GM12878 (cell line): ENCODE results near the gene TMBIM1. TPM values are rescaled to one million over a fixed set of nuclear protein-coding genes. Genes with fewer than 3 reads are reported as not detected.

Experiments used
- ATAC-seq: fragments of 200-7000 bp; cut with Tn5 transposase; 3 replicates; pipeline ENCODE4 v1.9.1; 2020; ENCODE audit warnings: mild to moderate bottlenecking, moderate library complexity
- BruUV-seq: library from RNA; stranded (reverse); fragments of 400-500 nt; replicated peaks from 2 replicates; lab custom pipeline; 2021; lab: Mats Ljungman, UMichigan
- CTCF ChIA-PET: fragments of 300-600 bp; sonication (Branson Sonifier 250); formaldehyde crosslinking; extraction: SDS; loops from one replicate; lab custom pipeline; 2021; ENCODE audit warnings: inconsistent platforms; lab: Yijun Ruan, JAX
- POLR2A ChIA-PET: fragments of 350-600 bp; formaldehyde crosslinking; extraction: SDS; loops from one replicate; lab custom pipeline; 2021; ENCODE audit warnings: inconsistent platforms; lab: Charles Lee
- RAD21 ChIA-PET: fragments of 300-600 bp; sonication (Branson Sonifier 250); formaldehyde crosslinking; loops from one replicate; lab custom pipeline; 2023; ENCODE audit warnings: antibody characterized with exemption; ENCODE audit not compliant: unreplicated experiment; lab: Charles Lee
- SMC1A ChIA-PET: fragments of 300-600 bp; sonication (Branson Sonifier 250); formaldehyde crosslinking; loops from one replicate; lab custom pipeline; 2023; ENCODE audit not compliant: unreplicated experiment, uncharacterized antibody; lab: Charles Lee
- DNase-seq: peaks from one replicate; pipeline ENCODE4 v3.0.0-alpha.2; 2011; ENCODE audit warnings: low read depth, low spot score
- FAIRE-seq: peaks from 3 replicates; lab custom pipeline; 2011; peaks lifted over from hg19 to GRCh38; lab: Jason Lieb, UNC
- H2AFZ ChIP-seq: 2 replicates; pipeline ENCODE4 v1.6.0; 2011; ENCODE audit warnings: low read depth, low read length, control low read depth; ENCODE audit not compliant: control insufficient read depth
- H3K27ac ChIP-seq: 2 replicates; pipeline ENCODE4 v1.5.1; 2011; ENCODE audit warnings: control low read depth; ENCODE audit not compliant: control insufficient read depth, insufficient read depth
- H3K27me3 ChIP-seq, 2 experiments: replicated peaks in 1 of 2; 2 replicates each; pipeline versions ENCODE4 v1.6.0 to v1.6.1; 2011; ENCODE audit warnings: low read length in 1 of 2; ENCODE audit not compliant: control insufficient read depth in 2 of 2, insufficient read depth in 2 of 2
- H3K36me3 ChIP-seq, 2 experiments: 2 replicates each; pipeline ENCODE4 v1.5.1; 2011; ENCODE audit warnings: low read length in 1 of 2; ENCODE audit not compliant: control insufficient read depth in 2 of 2, insufficient read depth in 2 of 2
- H3K4me1 ChIP-seq: 2 replicates; pipeline ENCODE4 v1.6.1; 2011; ENCODE audit warnings: mild to moderate bottlenecking, low read length, moderate library complexity, mixed read lengths; ENCODE audit not compliant: control insufficient read depth, insufficient read depth
- H3K4me2 ChIP-seq: 2 replicates; pipeline ENCODE4 v1.6.0; 2011; ENCODE audit warnings: control low read depth; ENCODE audit not compliant: control insufficient read depth, insufficient read depth
- H3K4me3 ChIP-seq: fragments of 200-600 bp; sonication (generic); 2 replicates; pipeline ENCODE4 v1.5.1; 2016
- H3K79me2 ChIP-seq: 2 replicates; pipeline ENCODE4 v1.6.0; 2011; ENCODE audit warnings: low read length; ENCODE audit not compliant: control insufficient read depth, insufficient read depth
- H3K9ac ChIP-seq: 2 replicates; pipeline ENCODE4 v1.8.0; 2011; ENCODE audit warnings: low read length, control low read depth, mixed read lengths; ENCODE audit not compliant: control insufficient read depth, insufficient read depth
- H3K9me3 ChIP-seq: replicated peaks from 3 replicates; pipeline ENCODE4 v1.5.1; 2011; ENCODE audit warnings: mild to moderate bottlenecking, low read length; ENCODE audit not compliant: control insufficient read depth, insufficient read depth
- H4K20me1 ChIP-seq: 2 replicates; pipeline ENCODE4 v1.6.0; 2011; ENCODE audit not compliant: control insufficient read depth, insufficient read depth
- ATF2 ChIP-seq: IDR thresholded peaks from 2 replicates; pipeline ENCODE4 v1.6.1; 2012; ENCODE audit warnings: low read length, inconsistent platforms
- EED ChIP-seq: sonication (generic); IDR thresholded peaks from 2 replicates; pipeline ENCODE4 v1.6.1; 2016; ENCODE audit warnings: antibody characterized with exemption, low read depth
- ELK1 ChIP-seq: IDR thresholded peaks from 2 replicates; pipeline ENCODE4 v1.6.1; 2012; ENCODE audit warnings: low read depth, low read length, improper control_type of control experiment
- HDAC6 ChIP-seq: fragments of 200-600 bp; sonication (generic); IDR thresholded peaks from one replicate; pipeline ENCODE4 v1.8.0; 2017; ENCODE audit warnings: antibody characterized with exemption; ENCODE audit not compliant: unreplicated experiment
- JUNB ChIP-seq: IDR thresholded peaks from 2 replicates; pipeline ENCODE4 v1.6.1; 2016; ENCODE audit warnings: antibody characterized with exemption, mild to moderate bottlenecking
- KLF5 ChIP-seq: fragments of 450-650 bp; IDR thresholded peaks from 2 replicates; pipeline ENCODE4 v1.6.1; 2014; ENCODE audit warnings: mild to moderate bottlenecking; ENCODE audit not compliant: partially characterized antibody
- MXI1 ChIP-seq: fragments of 150-350 bp; IDR thresholded peaks from 2 replicates; pipeline ENCODE4 v1.6.1; 2011; ENCODE audit warnings: low read depth, mild to moderate bottlenecking, inconsistent platforms, low read length, improper control_type of control experiment
- MYC ChIP-seq: IDR thresholded peaks from 2 replicates; pipeline ENCODE4 v1.6.1; 2011; ENCODE audit warnings: mild to moderate bottlenecking, low read length, moderate library complexity, inconsistent platforms; ENCODE audit not compliant: insufficient read depth, insufficient replicate concordance, insufficient read length, severe bottlenecking
- NFYA ChIP-seq: IDR thresholded peaks from 2 replicates; pipeline ENCODE4 v1.6.1; 2011; ENCODE audit warnings: low read depth, mild to moderate bottlenecking, low read length, improper control_type of control experiment, borderline replicate concordance
- NRF1 ChIP-seq: conservative IDR thresholded peaks from 2 replicates; pipeline ENCODE4 v1.6.1; 2011; ENCODE audit warnings: mild to moderate bottlenecking, low read depth, low read length, improper control_type of control experiment
- PML ChIP-seq: IDR thresholded peaks from 2 replicates; pipeline ENCODE4 v1.6.1; 2012; ENCODE audit warnings: low read length, inconsistent platforms
- POLR2A ChIP-seq: IDR thresholded peaks from 2 replicates; pipeline ENCODE4 v1.6.1; 2011; ENCODE audit warnings: low read depth, mild to moderate bottlenecking, low read length
- RB1 ChIP-seq: fragments of 450-650 bp; formaldehyde crosslinking; IDR thresholded peaks from 2 replicates; pipeline ENCODE4 v1.6.1; 2017; ENCODE audit warnings: mild to moderate bottlenecking, borderline replicate concordance
- SMAD5 ChIP-seq: IDR thresholded peaks from 2 replicates; pipeline ENCODE4 v1.6.1; 2016; ENCODE audit warnings: antibody characterized with exemption, low read depth
- SP1 ChIP-seq: IDR thresholded peaks from one replicate; pipeline ENCODE4 v1.6.1; 2011; ENCODE audit warnings: low read depth, low read length
- ZNF207 ChIP-seq: fragments of 450-650 bp; IDR thresholded peaks from 2 replicates; pipeline ENCODE4 v1.6.1; 2014; ENCODE audit warnings: antibody characterized with exemption, mild to moderate bottlenecking, borderline replicate concordance
- ZNF274 ChIP-seq: IDR thresholded peaks from one replicate; pipeline ENCODE4 v1.8.0; 2011; ENCODE audit not compliant: insufficient read length, insufficient read depth
- ZSCAN29 ChIP-seq: fragments of 450-650 bp; IDR thresholded peaks from 2 replicates; pipeline ENCODE4 v1.6.1; 2017; ENCODE audit warnings: mild to moderate bottlenecking, moderate library complexity
- WGBS: methylation state at CpG from one replicate; pipeline ENCODE4 v1.1.6; 2016; ENCODE audit warnings: low lambda C conversion rate; ENCODE audit not compliant: insufficient replicate concordance, insufficient coverage; ENCODE audit errors: missing lambda C conversion rate; 5-methylcytosine and 5-hydroxymethylcytosine counted together
- in situ Hi-C: fragments of 300-500 bp; cut with MboI; formaldehyde crosslinking; loops from 9 replicates; pipeline ENCODE4 v1.14.3; 2018; ENCODE audit warnings: mixed read lengths
- intact Hi-C: fragments of 100-400 bp; cut with micrococcal nuclease; formaldehyde crosslinking; loops from one replicate; pipeline ENCODE4 v1.14.2; 2022; ENCODE audit not compliant: unreplicated experiment
- polyA plus RNA-seq, 11 experiments: library from polyadenylated mRNA; depleted of rRNA in 4 of 11; unstranded in 6 of 11; stranded (reverse) in 5 of 11; fragments of >200 nt; fragmentation: Nextera tagmentation in 4 of 11; fragmentation: Illumina TruSeq in 1 of 11; extraction: Ambion mirVana in 4 of 11; extraction: Trizol in 1 of 11; gene quantifications; 1 replicate in 1 of 11; 2 replicates in 10 of 11; pipeline versions ENCODE4 v1.2.1 to v1.2.3, GENCODE V29; 2011 to 2016; ENCODE audit warnings: inconsistent platforms in 2 of 11, missing spikeins in 2 of 11, low read depth in 1 of 11
- total RNA-seq, 4 experiments: library from RNA; depleted of rRNA in 3 of 4; stranded (reverse); fragments of >200 nt in 3 of 4; fragmentation: Illumina TruSeq in 1 of 4; extraction: Trizol in 1 of 4; gene quantifications; 2 replicates each; pipeline versions ENCODE4 v1.2.1 to v1.2.3, GENCODE V29; 2013 to 2021
- TF ChIP-seq, protein P1 (sequence below): IDR thresholded peaks from 2 replicates; pipeline ENCODE4 v1.6.1; 2011; ENCODE audit warnings: borderline replicate concordance, low read depth, mild to moderate bottlenecking, moderate library complexity, low read length; ENCODE audit not compliant: insufficient read depth, poor library complexity, severe bottlenecking

Gene TMBIM1
- total and polyA plus RNA-seq, 10 of the 15 experiments (the other 5 are each of a cell fraction or from before 2014, with no cell fraction given): 6.1 to 38.3 (median 26.2) TPM

GRCh38 chr2:218263817-218264641 is 28.3 kb downstream of the TMBIM1 start:
- Histone ChIP-seq H3K27ac (no peak overlapping the region), H4K20me1 (no peaks in the 10 kb centered on the region), H3K27me3 (no peaks in the 10 kb centered on the region), H3K4me3 (no peak overlapping the region), H3K4me2 (no peak overlapping the region), H3K36me3 (peaks cover 10 to 18% of the 10 kb centered on the region in 2 experiments; a peak in 3 of 4 replicates), H3K79me2 (peaks cover under 1% of the 10 kb centered on the region), H2AFZ (no peak overlapping the region), H3K9ac (no peak overlapping the region), H3K9me3 (no peaks in the 10 kb centered on the region), H3K4me1 (peaks cover 16% of the 10 kb centered on the region)
- no peak for DNase-seq
- ChIA-PET SMC1A (interaction anchor here (0.5 kb wide), 1 partner anchor 48 kb away, joined by 3 read pairs; no protein-coding TSS in a partner anchor), RAD21 (no interaction called here), CTCF (interaction anchor here (1.2 kb wide), 1 partner anchor 11 kb away, joined by 3 read pairs; no protein-coding TSS in a partner anchor), POLR2A (no interaction called here)
- in situ Hi-C loops (no loop called here), intact Hi-C loops (no loop called here)
- 85% methylated on average over 17 of the region's 17 CpGs for WGBS
- ATAC-seq: peak; percentile 49
- TF ChIP-seq SMAD5 (no peak), ZNF274 (no peak), NRF1 (no peak), PML (no peak), SP1 (no peak), JUNB (no peak), NFYA (no peak), ZSCAN29 (no peak), ATF2 (no peak), RB1 (no peak), ZNF207 (no peak), MYC (no peak), MXI1 (no peak), KLF5 (no peak), POLR2A (no peak), HDAC6 (no peak), EED (no peak), ELK1 (no peak)
- TF ChIP-seq, protein P1, sequence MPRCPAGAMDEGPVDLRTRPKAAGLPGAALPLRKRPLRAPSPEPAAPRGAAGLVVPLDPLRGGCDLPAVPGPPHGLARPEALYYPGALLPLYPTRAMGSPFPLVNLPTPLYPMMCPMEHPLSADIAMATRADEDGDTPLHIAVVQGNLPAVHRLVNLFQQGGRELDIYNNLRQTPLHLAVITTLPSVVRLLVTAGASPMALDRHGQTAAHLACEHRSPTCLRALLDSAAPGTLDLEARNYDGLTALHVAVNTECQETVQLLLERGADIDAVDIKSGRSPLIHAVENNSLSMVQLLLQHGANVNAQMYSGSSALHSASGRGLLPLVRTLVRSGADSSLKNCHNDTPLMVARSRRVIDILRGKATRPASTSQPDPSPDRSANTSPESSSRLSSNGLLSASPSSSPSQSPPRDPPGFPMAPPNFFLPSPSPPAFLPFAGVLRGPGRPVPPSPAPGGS: no peak
- BruUV-seq: no TSS peak
- no peak for FAIRE-seq
